PC-3 (cell line): Measurements from ENCODE around the gene FAM221B. TPM values are rescaled to one million over a fixed set of nuclear protein-coding genes. Genes with fewer than 3 reads are reported as not detected.

Source experiments
- ATAC-seq: fragments of 200-7000 bp; cut with Tn5 transposase; 2 replicates; pipeline ENCODE4 v1.9.1; 2020; ENCODE audit warnings: mild to moderate bottlenecking, moderate library complexity
- BruUV-seq: library from RNA; stranded (reverse); fragments of 400-500 nt; replicated peaks from 2 replicates; lab custom pipeline; 2021; lab: Mats Ljungman, UMichigan
- CTCF ChIA-PET: fragments of 300-600 bp; sonication (Branson Sonifier 250); formaldehyde crosslinking; loops from one replicate; lab custom pipeline; 2022; ENCODE audit warnings: antibody characterized with exemption; lab: Charles Lee
- POLR2A ChIA-PET: fragments of 300-600 bp; sonication (Branson Sonifier 250); formaldehyde crosslinking; loops from one replicate; lab custom pipeline; 2022; ENCODE audit warnings: antibody characterized with exemption; ENCODE audit not compliant: unreplicated experiment; lab: Charles Lee
- DNase-seq: peaks from one replicate; pipeline ENCODE4 v3.0.0-alpha.2; 2015
- H2AFZ ChIP-seq: fragments of 300-600 bp; sonication (generic); 2 replicates; pipeline ENCODE4 v1.6.0; 2016; ENCODE audit warnings: antibody characterized with exemption, low read length
- H3F3A ChIP-seq: fragments of 300-600 bp; sonication (generic); one replicate; pipeline ENCODE4 v1.6.0; 2017; ENCODE audit warnings: antibody characterized with exemption, low read length, control low read depth, mild to moderate bottlenecking; ENCODE audit not compliant: unreplicated experiment
- H3K27ac ChIP-seq: fragments of 300-600 bp; sonication (generic); 2 replicates; pipeline ENCODE4 v1.5.1; 2016; ENCODE audit warnings: mild to moderate bottlenecking, low read length
- H3K27me3 ChIP-seq: fragments of 300-600 bp; sonication (generic); 2 replicates; pipeline ENCODE4 v1.6.1; 2016; ENCODE audit warnings: low read length, mixed read lengths
- H3K36me3 ChIP-seq: fragments of 300-600 bp; sonication (generic); 2 replicates; pipeline ENCODE4 v1.6.1; 2016; ENCODE audit warnings: low read depth, mixed run types, low read length, mixed read lengths
- H3K4me1 ChIP-seq: fragments of 300-600 bp; sonication (generic); 2 replicates; pipeline ENCODE4 v1.5.1; 2016; ENCODE audit warnings: low read length; ENCODE audit not compliant: insufficient read depth
- H3K4me2 ChIP-seq: fragments of 300-600 bp; sonication (generic); 2 replicates; pipeline ENCODE4 v1.6.0; 2016; ENCODE audit warnings: low read length
- H3K4me3 ChIP-seq: fragments of 300-600 bp; sonication (generic); 2 replicates; pipeline ENCODE4 v1.5.1; 2016; ENCODE audit warnings: mild to moderate bottlenecking, low read length, mixed read lengths
- H3K79me2 ChIP-seq: fragments of 300-600 bp; sonication (generic); 2 replicates; pipeline ENCODE4 v1.6.1; 2017; ENCODE audit warnings: low read length, mixed read lengths
- H3K9ac ChIP-seq: fragments of 300-600 bp; sonication (generic); 2 replicates; pipeline ENCODE4 v1.6.0; 2016; ENCODE audit warnings: mild to moderate bottlenecking, low read length
- H3K9me2 ChIP-seq: fragments of 300-600 bp; sonication (generic); replicated peaks from 2 replicates; pipeline ENCODE4 v1.6.1; 2016; ENCODE audit warnings: mixed run types, low read length, mixed read lengths
- H3K9me3 ChIP-seq: fragments of 300-600 bp; sonication (generic); 2 replicates; pipeline ENCODE4 v1.6.1; 2016; ENCODE audit warnings: low read length, mixed read lengths
- H4K20me1 ChIP-seq: fragments of 300-600 bp; sonication (generic); 2 replicates; pipeline ENCODE4 v1.6.1; 2016; ENCODE audit warnings: low read length, mixed read lengths
- EZH2 ChIP-seq: fragments of 300-600 bp; sonication (generic); IDR thresholded peaks from one replicate; pipeline ENCODE4 v1.6.1; 2017; ENCODE audit warnings: antibody characterized with exemption, mild to moderate bottlenecking, low read length; ENCODE audit not compliant: unreplicated experiment
- EZH2phosphoT487 ChIP-seq: fragments of 300-600 bp; sonication (generic); IDR thresholded peaks from 2 replicates; pipeline ENCODE4 v1.6.1; 2018; ENCODE audit warnings: mild to moderate bottlenecking, antibody characterized with exemption, low read length, borderline replicate concordance
- intact Hi-C: fragments of 100-400 bp; cut with micrococcal nuclease; formaldehyde crosslinking; loops from 2 replicates; pipeline ENCODE4 v1.9.0; 2023
- total RNA-seq: library from RNA; depleted of rRNA; stranded (reverse); fragments of >200 nt; gene quantifications from 2 replicates; pipeline ENCODE4 v1.2.3, GENCODE V29; 2014
- TF ChIP-seq, protein P1 (sequence below): fragments of 300-600 bp; sonication (generic); conservative IDR thresholded peaks from 2 replicates; pipeline ENCODE4 v1.5.1; 2017; ENCODE audit warnings: antibody characterized with exemption, low read depth, mild to moderate bottlenecking, low read length

The FAM221B gene
- total RNA-seq, 1 experiment from 2014 or later: not detected

DNA sequence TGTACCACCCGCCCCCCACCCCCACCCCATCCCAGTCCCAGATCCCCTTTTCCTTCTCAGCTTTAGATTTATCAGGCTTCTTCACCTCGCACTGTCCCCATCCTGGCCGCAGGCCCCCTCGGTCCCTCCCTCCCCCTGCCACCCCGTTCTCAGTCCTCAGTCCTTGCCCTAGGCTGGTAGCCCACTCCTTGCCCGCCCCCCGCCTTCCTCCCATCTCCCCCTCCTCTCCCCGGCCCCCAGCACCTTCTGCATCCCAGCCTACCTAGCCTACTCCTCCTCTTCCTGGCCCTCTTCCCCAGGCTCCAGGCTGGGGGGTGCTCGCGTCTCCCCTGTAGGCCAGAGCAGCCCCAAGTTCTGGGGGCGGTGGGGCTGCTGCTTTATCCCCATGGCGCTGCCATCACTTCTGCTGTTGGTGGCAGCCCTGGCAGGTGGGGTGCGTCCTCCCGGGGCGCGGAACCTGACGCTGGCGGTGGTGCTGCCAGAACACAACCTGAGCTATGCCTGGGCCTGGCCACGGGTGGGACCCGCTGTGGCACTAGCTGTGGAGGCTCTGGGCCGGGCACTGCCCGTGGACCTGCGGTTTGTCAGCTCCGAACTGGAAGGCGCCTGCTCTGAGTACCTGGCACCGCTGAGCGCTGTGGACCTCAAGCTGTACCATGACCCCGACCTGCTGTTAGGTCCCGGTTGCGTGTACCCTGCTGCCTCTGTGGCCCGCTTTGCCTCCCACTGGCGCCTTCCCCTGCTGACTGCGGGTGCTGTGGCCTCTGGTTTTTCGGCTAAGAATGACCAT lies 36.3 kb downstream of the FAM221B start:
- intact Hi-C loops: loop anchor here (10.0 kb wide), 1 partner anchor 137 kb away; the partner anchor contains the start of genes CCDC107, RMRP and SIT1
- Histone ChIP-seq H3K79me2 (no peaks in the 10 kb centered on the region), H3K27ac (no peak overlapping the region), H4K20me1 (no peaks in the 10 kb centered on the region), H3K36me3 (no peaks in the 10 kb centered on the region), H2AFZ (no peak overlapping the region), H3K4me1 (peaks cover 26% of the 10 kb centered on the region), H3K4me2 (no peak overlapping the region), H3K9me3 (no peaks in the 10 kb centered on the region), H3F3A (no peaks in the 10 kb centered on the region), H3K9ac (no peak overlapping the region), H3K4me3 (no peak overlapping the region), H3K9me2 (no peaks in the 10 kb centered on the region), H3K27me3 (no peaks in the 10 kb centered on the region)
- no peak for ATAC-seq
- ChIA-PET POLR2A (no interaction called here), CTCF (interaction anchor here (0.5 to 0.6 kb wide), 2 partner anchors 33 to 59 kb away, joined by 4 to 8 read pairs; no protein-coding TSS in a partner anchor)
- TF ChIP-seq EZH2 (no peak), EZH2phosphoT487 (no peak)
- TF ChIP-seq, protein P1, sequence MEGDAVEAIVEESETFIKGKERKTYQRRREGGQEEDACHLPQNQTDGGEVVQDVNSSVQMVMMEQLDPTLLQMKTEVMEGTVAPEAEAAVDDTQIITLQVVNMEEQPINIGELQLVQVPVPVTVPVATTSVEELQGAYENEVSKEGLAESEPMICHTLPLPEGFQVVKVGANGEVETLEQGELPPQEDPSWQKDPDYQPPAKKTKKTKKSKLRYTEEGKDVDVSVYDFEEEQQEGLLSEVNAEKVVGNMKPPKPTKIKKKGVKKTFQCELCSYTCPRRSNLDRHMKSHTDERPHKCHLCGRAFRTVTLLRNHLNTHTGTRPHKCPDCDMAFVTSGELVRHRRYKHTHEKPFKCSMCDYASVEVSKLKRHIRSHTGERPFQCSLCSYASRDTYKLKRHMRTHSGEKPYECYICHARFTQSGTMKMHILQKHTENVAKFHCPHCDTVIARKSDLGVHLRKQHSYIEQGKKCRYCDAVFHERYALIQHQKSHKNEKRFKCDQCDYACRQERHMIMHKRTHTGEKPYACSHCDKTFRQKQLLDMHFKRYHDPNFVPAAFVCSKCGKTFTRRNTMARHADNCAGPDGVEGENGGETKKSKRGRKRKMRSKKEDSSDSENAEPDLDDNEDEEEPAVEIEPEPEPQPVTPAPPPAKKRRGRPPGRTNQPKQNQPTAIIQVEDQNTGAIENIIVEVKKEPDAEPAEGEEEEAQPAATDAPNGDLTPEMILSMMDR: no peak
- no TSS peak for BruUV-seq
- no peak for DNase-seq

DNA sequence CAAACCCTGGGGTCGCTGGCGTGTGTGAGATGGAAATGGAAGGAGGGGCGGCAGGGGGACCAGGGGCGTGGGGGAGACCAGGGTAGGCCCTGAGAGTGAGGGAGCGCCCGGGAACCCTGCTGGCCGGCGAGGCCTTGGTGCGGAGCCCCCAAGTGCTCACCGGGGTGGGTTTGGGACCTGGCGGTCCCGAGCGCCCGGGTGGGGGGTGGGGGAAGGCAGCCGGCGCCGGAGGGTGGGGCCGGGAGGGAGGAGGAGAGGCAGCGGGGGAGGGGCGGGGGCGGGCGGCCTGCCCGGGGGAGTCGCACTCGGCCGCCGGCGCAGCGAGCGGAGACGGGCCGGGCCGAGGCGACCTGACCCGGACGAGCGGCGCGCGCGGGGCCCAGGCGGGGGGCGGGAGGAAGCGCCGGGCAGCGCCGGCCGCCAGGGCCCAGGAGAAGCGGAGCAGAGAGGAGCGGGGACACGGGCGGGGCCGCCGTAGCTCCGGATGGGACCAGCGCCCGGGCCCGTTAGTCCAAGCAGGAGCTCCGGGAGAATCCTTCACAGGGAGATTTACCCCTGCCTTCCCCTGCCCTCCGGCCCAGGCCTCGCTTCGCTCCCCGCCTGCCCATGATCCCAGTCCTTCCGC lies 37.1 kb downstream of the FAM221B start, which contains the start of gene NPR2:
NPR2 (plus strand) TSS at position 295 of the 625 bp plus-strand sequence. CDS start 818 bp downstream, outside the sequence.
- H3K79me2 ChIP-seq: no peaks in the 10 kb centered on the region
- intact Hi-C loops: loop anchor here (10.0 kb wide), 1 partner anchor 137 kb away; the partner anchor contains the start of genes CCDC107, RMRP and SIT1
- ATAC-seq: no peak
- H3K27me3 ChIP-seq: no peaks in the 10 kb centered on the region
- no TSS peak for BruUV-seq
- no peak within 1 kb of the TSS for H3K4me2 ChIP-seq
- H3K4me1 ChIP-seq: peaks cover 24% of the 10 kb centered on the region
- no peak for DNase-seq
- H3K4me3 ChIP-seq: no peak within 1 kb of the TSS
- no peaks in the 10 kb centered on the region for H3F3A ChIP-seq
- no peaks in the 10 kb centered on the region for H3K36me3 ChIP-seq
- no peak within 1 kb of the TSS for H3K9ac ChIP-seq
- no peak within 1 kb of the TSS for H3K27ac ChIP-seq
- H4K20me1 ChIP-seq: no peaks in the 10 kb centered on the region
- ChIA-PET POLR2A (no interaction called here), CTCF (interaction anchor here (0.5 to 0.6 kb wide), 2 partner anchors 33 to 60 kb away, joined by 4 to 8 read pairs; no protein-coding TSS in a partner anchor)
- H2AFZ ChIP-seq: no peak within 1 kb of the TSS
- TF ChIP-seq EZH2phosphoT487: no peak
- no peak for TF ChIP-seq EZH2
- no peaks in the 10 kb centered on the region for H3K9me3 ChIP-seq
- H3K9me2 ChIP-seq: no peaks in the 10 kb centered on the region
